Measurements from ENCODE around the gene EIF3F. TPM values are rescaled to one million over a fixed set of nuclear protein-coding genes. Genes with fewer than 3 reads are reported as not detected.

Gene EIF3F
- total and polyA plus RNA-seq, 5 donors from 2014 or later: 331 to 507 (median 458) TPM

GRCh38 chr11:8025816-8026215, 38.7 kb downstream of the EIF3F start:
- Histone ChIP-seq H3K36me3 (ENCODE audit: control insufficient read depth, insufficient read depth, low read length) (no peaks in the 10 kb centered on the region), H3K27ac (ENCODE audit: insufficient read depth, low read length, poor library complexity, severe bottlenecking) (no peak overlapping the region), H3K9me3 (ENCODE audit: control insufficient read depth in 2 of 2, low read length in 2 of 2) (no peaks in the 10 kb centered on the region), H3K4me1 (ENCODE audit: control insufficient read depth, insufficient read depth, low read length, poor library complexity, severe bottlenecking) (no peaks in the 10 kb centered on the region), H3K27me3 (ENCODE audit: control insufficient read depth, insufficient read depth, low read length) (peaks cover 4% of the 10 kb centered on the region), H3K4me3 (ENCODE audit: low read depth, low read length) (no peak overlapping the region)
- no peaks in the 10 kb centered on the region for H3K36me3 Mint-ChIP-seq
- ATAC-seq (ENCODE audit: low read depth in 2 of 2): no peak
- DNase-seq: no peak
- H3K4me3 Mint-ChIP-seq: no peak overlapping the region
- H3K4me1 Mint-ChIP-seq: peaks cover 0 to 4% (median 0%) of the 10 kb centered on the region in 4 donors
- no peak overlapping the region for H3K27ac Mint-ChIP-seq
- H3K27me3 Mint-ChIP-seq: peaks cover 5% of the 10 kb centered on the region
- H3K9me3 Mint-ChIP-seq: no peaks in the 10 kb centered on the region

- Histone ChIP-seq H3K4me1 (ENCODE audit: control insufficient read depth, insufficient read depth, low read length, poor library complexity, severe bottlenecking) (no peaks in the 10 kb centered on the region), H3K27me3 (ENCODE audit: control insufficient read depth, insufficient read depth, low read length) (peaks cover 2% of the 10 kb centered on the region), H3K4me3 (ENCODE audit: low read depth, low read length) (no peak overlapping the region), H3K36me3 (ENCODE audit: control insufficient read depth, insufficient read depth, low read length) (no peaks in the 10 kb centered on the region), H3K27ac (ENCODE audit: insufficient read depth, low read length, poor library complexity, severe bottlenecking) (no peak overlapping the region), H3K9me3 (ENCODE audit: control insufficient read depth in 2 of 2, low read length in 2 of 2) (no peaks in the 10 kb centered on the region)
- Mint-ChIP-seq H3K4me3 (no peak overlapping the region), H3K27me3 (no peaks in the 10 kb centered on the region), H3K4me1 (peaks cover 0 to 2% (median 0%) of the 10 kb centered on the region in 4 donors), H3K27ac (no peak overlapping the region), H3K36me3 (no peaks in the 10 kb centered on the region), H3K9me3 (no peaks in the 10 kb centered on the region)
- DNase-seq (no peak), ATAC-seq (ENCODE audit: low read depth in 2 of 2) (no peak)
Measured at GRCh38 chr11:8026982-8027381, 39.8 kb downstream of the EIF3F start.

GRCh38 chr11:8028766-8029165, 41.6 kb downstream of the EIF3F start:
- Histone ChIP-seq H3K9me3 (ENCODE audit: control insufficient read depth in 2 of 2, low read length in 2 of 2) (no peaks in the 10 kb centered on the region), H3K4me1 (ENCODE audit: control insufficient read depth, insufficient read depth, low read length, poor library complexity, severe bottlenecking) (peaks cover 7% of the 10 kb centered on the region), H3K27me3 (ENCODE audit: control insufficient read depth, insufficient read depth, low read length) (peaks cover 4% of the 10 kb centered on the region), H3K4me3 (ENCODE audit: low read depth, low read length) (no peak overlapping the region), H3K36me3 (ENCODE audit: control insufficient read depth, insufficient read depth, low read length) (no peaks in the 10 kb centered on the region), H3K27ac (ENCODE audit: insufficient read depth, low read length, poor library complexity, severe bottlenecking) (no peak overlapping the region)
- Mint-ChIP-seq H3K4me1 (peaks cover 2 to 9% (median 7%) of the 10 kb centered on the region in 4 donors), H3K36me3 (no peaks in the 10 kb centered on the region), H3K9me3 (no peaks in the 10 kb centered on the region), H3K27ac (no peak overlapping the region), H3K4me3 (no peak overlapping the region), H3K27me3 (peaks cover 11% of the 10 kb centered on the region)
- ATAC-seq (ENCODE audit: low read depth in 2 of 2) (no peak), DNase-seq (no peak)

GRCh38 chr11:8030526-8031247, 43.5 kb downstream of the EIF3F start:
- Histone ChIP-seq H3K27ac (ENCODE audit: insufficient read depth, low read length, poor library complexity, severe bottlenecking) (no peak overlapping the region), H3K27me3 (ENCODE audit: control insufficient read depth, insufficient read depth, low read length) (peaks cover 4% of the 10 kb centered on the region), H3K36me3 (ENCODE audit: control insufficient read depth, insufficient read depth, low read length) (no peaks in the 10 kb centered on the region), H3K4me1 (ENCODE audit: control insufficient read depth, insufficient read depth, low read length, poor library complexity, severe bottlenecking) (peaks cover 7% of the 10 kb centered on the region), H3K9me3 (ENCODE audit: control insufficient read depth in 2 of 2, low read length in 2 of 2) (no peaks in the 10 kb centered on the region), H3K4me3 (ENCODE audit: low read depth, low read length) (no peak overlapping the region)
- Mint-ChIP-seq H3K27ac (no peak overlapping the region), H3K27me3 (peaks cover 19% of the 10 kb centered on the region), H3K4me3 (no peak overlapping the region), H3K9me3 (no peaks in the 10 kb centered on the region), H3K4me1 (peaks cover 2 to 9% (median 7%) of the 10 kb centered on the region in 4 donors), H3K36me3 (no peaks in the 10 kb centered on the region)
- no peak for ATAC-seq (ENCODE audit: low read depth in 2 of 2)
- no peak for DNase-seq

- Mint-ChIP-seq H3K9me3 (no peaks in the 10 kb centered on the region), H3K27ac (no peak overlapping the region), H3K27me3 (peaks cover 19% of the 10 kb centered on the region), H3K4me1 (peaks cover 2 to 9% (median 7%) of the 10 kb centered on the region in 4 donors), H3K4me3 (no peak overlapping the region), H3K36me3 (no peaks in the 10 kb centered on the region)
- H3K36me3 ChIP-seq (ENCODE audit: control insufficient read depth, insufficient read depth, low read length): no peaks in the 10 kb centered on the region
- ATAC-seq (ENCODE audit: low read depth in 2 of 2): no peak
- no peak overlapping the region for H3K27ac ChIP-seq (ENCODE audit: insufficient read depth, low read length, poor library complexity, severe bottlenecking)
- no peak for DNase-seq
- no peak overlapping the region for H3K4me3 ChIP-seq (ENCODE audit: low read depth, low read length)
- H3K9me3 ChIP-seq (ENCODE audit: control insufficient read depth in 2 of 2, low read length in 2 of 2): no peaks in the 10 kb centered on the region
- peaks cover 7% of the 10 kb centered on the region for H3K4me1 ChIP-seq (ENCODE audit: control insufficient read depth, insufficient read depth, low read length, poor library complexity, severe bottlenecking)
- H3K27me3 ChIP-seq (ENCODE audit: control insufficient read depth, insufficient read depth, low read length): peaks cover 2% of the 10 kb centered on the region
Measured at GRCh38 chr11:8031248-8032115, 44.3 kb downstream of the EIF3F start.

- Histone ChIP-seq H3K27me3 (ENCODE audit: control insufficient read depth, insufficient read depth, low read length) (peaks cover 2% of the 10 kb centered on the region), H3K9me3 (ENCODE audit: control insufficient read depth in 2 of 2, low read length in 2 of 2) (no peaks in the 10 kb centered on the region), H3K27ac (ENCODE audit: insufficient read depth, low read length, poor library complexity, severe bottlenecking) (no peak overlapping the region), H3K4me3 (ENCODE audit: low read depth, low read length) (no peak overlapping the region), H3K4me1 (ENCODE audit: control insufficient read depth, insufficient read depth, low read length, poor library complexity, severe bottlenecking) (peaks cover 7% of the 10 kb centered on the region), H3K36me3 (ENCODE audit: control insufficient read depth, insufficient read depth, low read length) (no peaks in the 10 kb centered on the region)
- peaks cover 2 to 9% (median 7%) of the 10 kb centered on the region in 4 donors for H3K4me1 Mint-ChIP-seq
- H3K27ac Mint-ChIP-seq: no peak overlapping the region
- ATAC-seq (ENCODE audit: low read depth in 2 of 2) (no peak), DNase-seq (no peak)
- H3K4me3 Mint-ChIP-seq: no peak overlapping the region
- peaks cover 19% of the 10 kb centered on the region for H3K27me3 Mint-ChIP-seq
- H3K9me3 Mint-ChIP-seq: no peaks in the 10 kb centered on the region
- H3K36me3 Mint-ChIP-seq: no peaks in the 10 kb centered on the region
Measured at GRCh38 chr11:8032122-8032521, 45.0 kb downstream of the EIF3F start.

GRCh38 chr11:8032576-8033304, 45.6 kb downstream of the EIF3F start:
- H3K27me3 ChIP-seq (ENCODE audit: control insufficient read depth, insufficient read depth, low read length): peaks cover 2% of the 10 kb centered on the region
- no peak overlapping the region for H3K4me3 ChIP-seq (ENCODE audit: low read depth, low read length)
- no peak overlapping the region for H3K27ac ChIP-seq (ENCODE audit: insufficient read depth, low read length, poor library complexity, severe bottlenecking)
- H3K4me1 ChIP-seq (ENCODE audit: control insufficient read depth, insufficient read depth, low read length, poor library complexity, severe bottlenecking): peaks cover 7% of the 10 kb centered on the region
- H3K4me1 Mint-ChIP-seq: peaks cover 2 to 9% (median 7%) of the 10 kb centered on the region in 4 donors
- peak overlapping the region in 2 of 3 donors; percentile 31 to 65 for H3K27ac Mint-ChIP-seq
- H3K9me3 Mint-ChIP-seq: peaks cover 0 to 1% (median 0%) of the 10 kb centered on the region in 7 donors
- H3K36me3 Mint-ChIP-seq: no peaks in the 10 kb centered on the region
- H3K36me3 ChIP-seq (ENCODE audit: control insufficient read depth, insufficient read depth, low read length): no peaks in the 10 kb centered on the region
- peak overlapping the region in 2 of 4 donors; percentile 20 to 66 for H3K4me3 Mint-ChIP-seq
- ATAC-seq (ENCODE audit: low read depth in 2 of 2) (no peak), DNase-seq (no peak)
- no peaks in the 10 kb centered on the region for H3K9me3 ChIP-seq (ENCODE audit: control insufficient read depth in 2 of 2, low read length in 2 of 2)
- H3K27me3 Mint-ChIP-seq: peaks cover 23% of the 10 kb centered on the region

Data from CD4-positive, CD25-positive, alpha-beta regulatory T cell (primary cell).